Prostate gland (tissue), 2 donors: Measurements from ENCODE around the gene ZSWIM3.

ENCODE experiments used
- POLR2A ChIP-seq: fragments of 450-650 bp; IDR thresholded peaks from one replicate; pipeline ENCODE4 v1.6.1; 2016; ENCODE audit warnings: antibody characterized with exemption, mild to moderate bottlenecking
- TF ChIP-seq, protein P1 (sequence below), 4 experiments: fragments of 200-600 bp in 2 of 4; fragments of 450-650 bp in 2 of 4; sonication (generic) in 2 of 4; IDR thresholded peaks; 1 replicate in 3 of 4; 2 replicates in 1 of 4; pipeline ENCODE4 v1.5.1; 2016 to 2019; ENCODE audit warnings: antibody characterized with exemption in 4 of 4, mild to moderate bottlenecking in 2 of 4, moderate library complexity in 2 of 4

- TF ChIP-seq, protein P1, sequence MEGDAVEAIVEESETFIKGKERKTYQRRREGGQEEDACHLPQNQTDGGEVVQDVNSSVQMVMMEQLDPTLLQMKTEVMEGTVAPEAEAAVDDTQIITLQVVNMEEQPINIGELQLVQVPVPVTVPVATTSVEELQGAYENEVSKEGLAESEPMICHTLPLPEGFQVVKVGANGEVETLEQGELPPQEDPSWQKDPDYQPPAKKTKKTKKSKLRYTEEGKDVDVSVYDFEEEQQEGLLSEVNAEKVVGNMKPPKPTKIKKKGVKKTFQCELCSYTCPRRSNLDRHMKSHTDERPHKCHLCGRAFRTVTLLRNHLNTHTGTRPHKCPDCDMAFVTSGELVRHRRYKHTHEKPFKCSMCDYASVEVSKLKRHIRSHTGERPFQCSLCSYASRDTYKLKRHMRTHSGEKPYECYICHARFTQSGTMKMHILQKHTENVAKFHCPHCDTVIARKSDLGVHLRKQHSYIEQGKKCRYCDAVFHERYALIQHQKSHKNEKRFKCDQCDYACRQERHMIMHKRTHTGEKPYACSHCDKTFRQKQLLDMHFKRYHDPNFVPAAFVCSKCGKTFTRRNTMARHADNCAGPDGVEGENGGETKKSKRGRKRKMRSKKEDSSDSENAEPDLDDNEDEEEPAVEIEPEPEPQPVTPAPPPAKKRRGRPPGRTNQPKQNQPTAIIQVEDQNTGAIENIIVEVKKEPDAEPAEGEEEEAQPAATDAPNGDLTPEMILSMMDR (IDR thresholded peaks at IDR 0.05), result no peak
- no peak for TF ChIP-seq POLR2A
Measured at GRCh38 chr20:45851501-45851900, 5.9 kb upstream of the ZSWIM3 start.
